CD4-positive, alpha-beta T cell treated with Interleukin-17A for 4 hours (primary cell): ENCODE results near the gene TMEFF2.
"Not testable (repeated sequence)": the region's sequence is repeated elsewhere in the genome, so short reads cannot be mapped to it uniquely, and the experiment has no call there.

Experiments used
- DNase-seq: peaks from one replicate; pipeline ENCODE4 v3.0.0-alpha.2; 2020; ENCODE audit warnings: mixed read lengths

Gene TMEFF2

DNA sequence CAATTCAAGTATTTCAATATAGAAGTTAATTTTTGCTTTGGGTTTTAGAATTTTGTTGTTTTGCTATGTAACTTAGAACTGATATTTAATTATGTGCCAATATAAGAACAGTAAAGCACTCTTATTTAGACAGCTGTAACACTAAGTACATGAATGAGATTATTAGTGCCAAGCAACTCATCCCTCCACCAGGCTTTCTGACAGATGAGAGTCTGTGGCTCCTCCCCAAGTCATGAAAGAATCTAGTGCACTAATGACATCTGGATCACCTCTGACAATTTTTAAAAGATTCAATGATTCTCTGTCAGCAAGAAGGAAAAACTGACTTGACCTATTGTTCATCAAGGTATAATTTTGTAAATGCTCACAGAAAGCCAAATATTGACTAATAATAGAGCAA, 67.8 kb downstream of the TMEFF2 start:
- no peak for DNase-seq

DNA sequence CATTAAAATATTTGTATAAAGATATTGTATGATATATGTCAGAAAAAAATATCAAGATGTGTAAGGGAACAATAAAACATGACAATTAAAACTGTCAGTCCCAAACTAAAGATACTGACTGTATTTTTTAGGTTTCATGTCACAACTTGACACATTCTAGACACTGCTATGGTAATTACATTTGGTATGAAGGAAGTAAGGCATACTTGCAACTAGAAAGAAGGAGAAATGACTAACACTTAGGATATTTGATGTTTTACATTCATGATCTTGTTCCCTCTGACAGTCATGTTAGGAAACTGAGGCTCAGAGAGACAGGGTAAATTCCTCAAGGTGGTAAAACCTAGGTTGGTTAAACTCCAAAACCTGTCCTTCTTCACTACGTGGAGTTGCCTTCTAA, 68.3 kb downstream of the TMEFF2 start:
- DNase-seq = no peak

DNA sequence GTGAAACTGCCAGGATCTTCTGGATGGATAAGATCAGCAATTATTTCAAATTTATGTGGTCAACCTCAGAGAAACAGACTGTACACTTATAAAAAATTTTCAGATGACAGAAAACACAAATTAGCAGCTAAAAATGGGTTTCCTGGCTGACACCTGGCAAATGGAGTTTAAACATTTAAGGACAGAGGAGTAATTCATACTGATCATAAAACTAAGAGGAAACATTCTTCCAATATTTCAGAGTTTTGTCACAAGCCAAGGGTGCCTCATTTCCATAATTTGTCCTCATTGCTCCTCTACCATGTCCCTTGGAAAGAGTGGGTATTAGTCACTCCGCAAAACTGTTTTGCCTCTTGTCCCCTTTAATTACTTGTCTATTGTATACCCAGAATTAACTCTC, 70.2 kb downstream of the TMEFF2 start:
- DNase-seq = no peak

DNA sequence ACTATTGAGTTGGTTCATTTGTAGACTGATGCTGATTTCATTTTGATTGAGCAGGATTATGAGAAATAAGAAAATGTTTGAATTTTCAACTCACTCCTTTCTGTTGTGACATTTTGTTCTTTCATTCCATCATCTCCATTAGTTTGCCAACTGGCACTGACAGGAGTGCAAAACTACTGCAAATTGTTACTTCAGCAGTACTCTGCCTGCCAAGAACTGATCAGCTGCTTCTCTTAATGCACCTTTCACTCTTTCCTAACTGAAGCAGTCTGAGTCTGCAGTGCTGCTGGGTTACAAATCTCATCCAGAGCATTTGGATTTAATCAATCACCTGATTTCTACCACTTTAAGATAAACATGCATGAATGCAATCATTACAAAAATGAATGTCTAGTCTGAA, 70.9 kb downstream of the TMEFF2 start:
- no peak for DNase-seq

DNA sequence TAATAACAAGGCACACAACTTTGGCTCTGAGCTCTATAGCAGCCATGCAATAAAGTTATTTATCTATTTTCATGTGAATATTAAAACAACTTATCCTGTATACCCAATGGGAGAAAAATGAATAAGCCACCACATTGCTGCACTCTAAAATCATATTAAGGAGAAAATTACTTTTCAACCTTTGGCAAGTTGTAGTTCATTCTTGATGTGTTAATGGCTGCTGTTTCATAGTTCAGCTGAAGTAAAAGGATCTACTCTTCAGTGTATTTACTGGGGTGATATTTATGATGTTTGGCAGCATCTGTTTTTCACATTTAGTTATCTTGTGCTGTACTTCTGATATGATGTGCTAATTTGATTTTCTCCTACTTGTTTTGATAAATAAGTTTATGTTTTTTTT, 71.8 kb downstream of the TMEFF2 start:
- no peak for DNase-seq

DNA sequence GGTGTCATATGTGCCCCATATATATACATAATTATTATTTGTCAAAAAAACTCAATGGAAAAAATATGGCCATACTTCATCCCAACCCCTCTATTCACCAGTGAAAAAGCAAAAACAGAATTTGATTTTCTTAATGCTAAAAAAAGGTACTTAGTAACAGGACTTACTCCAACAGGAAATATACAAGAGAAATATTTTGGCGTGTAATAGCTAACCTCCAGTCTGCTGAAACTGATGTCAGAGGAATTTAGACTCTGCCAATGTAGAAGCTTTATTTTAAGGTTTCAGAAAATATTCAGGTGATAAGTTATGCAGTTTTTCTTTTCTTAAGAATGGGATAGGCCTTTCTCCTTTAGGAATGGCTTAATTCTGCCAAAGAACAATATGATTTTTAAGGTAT, 72.6 kb downstream of the TMEFF2 start:
- no peak for DNase-seq

DNA sequence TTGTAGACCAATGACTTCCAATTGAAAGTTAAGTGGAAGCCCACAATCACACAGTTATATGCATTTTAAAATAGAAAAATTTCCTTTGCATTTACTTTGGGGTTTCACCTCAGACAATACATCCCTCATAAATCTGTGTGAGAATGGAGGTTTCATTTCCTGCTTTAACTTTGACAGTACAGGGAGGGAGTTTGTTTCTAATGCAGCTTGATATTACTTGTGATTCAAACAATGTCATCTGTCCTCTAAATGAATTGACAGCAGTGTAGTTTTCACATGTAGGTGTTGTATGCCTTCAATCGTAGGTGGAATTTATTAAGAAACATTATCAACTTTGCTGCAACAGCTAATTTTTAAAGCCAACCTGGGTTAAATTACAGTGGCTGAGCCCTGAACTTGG, 75.2 kb downstream of the TMEFF2 start:
- DNase-seq = no peak

DNA sequence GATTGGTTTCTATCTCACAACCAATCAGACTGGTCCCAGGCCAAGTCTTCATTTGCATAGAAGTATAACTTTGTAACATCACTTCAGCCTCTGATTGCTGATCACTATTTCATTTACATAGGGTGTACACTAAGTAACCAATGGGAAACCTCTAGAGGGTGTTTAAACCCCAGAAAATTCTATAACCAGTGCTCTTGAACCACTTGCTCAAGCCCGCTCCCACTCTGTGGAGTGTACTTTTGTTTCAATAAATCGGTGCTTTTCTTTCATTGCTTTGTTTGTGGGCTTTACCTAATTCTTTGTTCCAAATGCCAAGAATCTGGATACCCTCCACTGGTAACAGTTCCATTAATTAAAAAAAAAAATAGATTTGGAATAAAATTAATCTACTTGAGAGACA, 77.0 kb downstream of the TMEFF2 start:
- DNase-seq = no peak

DNA sequence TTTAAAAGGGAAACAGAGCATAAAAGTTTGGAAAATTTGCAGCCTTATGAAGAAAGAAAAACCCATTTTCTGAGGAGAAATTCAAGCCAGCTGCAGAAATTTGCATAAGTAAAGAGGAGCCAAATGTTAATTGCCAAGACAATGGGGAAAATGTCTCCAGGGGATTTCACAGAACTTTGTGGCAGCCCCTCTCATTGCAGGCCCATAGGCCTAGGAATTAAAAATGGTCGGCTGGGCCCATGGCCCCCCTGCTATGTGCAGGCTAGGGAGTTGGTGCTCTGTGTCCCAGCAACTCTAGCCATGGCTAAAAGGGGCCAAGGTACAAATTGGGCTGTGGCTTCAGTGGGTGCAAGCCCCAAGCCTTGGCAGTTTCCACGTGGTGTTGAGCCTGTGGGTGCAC, 83.2 kb downstream of the TMEFF2 start:
- not testable (repeated sequence) for DNase-seq

DNA sequence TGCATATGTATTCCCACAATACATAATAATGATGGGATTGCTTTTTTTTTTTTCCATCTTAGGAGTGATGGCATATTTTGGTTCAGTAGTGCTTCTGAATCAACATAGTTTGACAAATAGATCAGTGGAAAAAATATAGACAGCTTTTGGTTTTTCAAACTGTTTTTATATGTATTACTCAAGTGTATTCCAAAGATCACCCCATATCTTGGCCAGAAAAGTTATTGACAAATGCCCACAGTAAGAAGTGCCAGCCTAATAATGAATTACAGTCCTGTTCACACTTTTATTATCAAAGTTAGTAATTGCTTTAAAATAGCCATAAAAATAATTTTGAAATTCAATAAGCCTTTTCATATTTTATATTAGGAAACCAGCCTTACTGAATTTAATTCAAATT, 95.0 kb downstream of the TMEFF2 start:
- no peak for DNase-seq

DNA sequence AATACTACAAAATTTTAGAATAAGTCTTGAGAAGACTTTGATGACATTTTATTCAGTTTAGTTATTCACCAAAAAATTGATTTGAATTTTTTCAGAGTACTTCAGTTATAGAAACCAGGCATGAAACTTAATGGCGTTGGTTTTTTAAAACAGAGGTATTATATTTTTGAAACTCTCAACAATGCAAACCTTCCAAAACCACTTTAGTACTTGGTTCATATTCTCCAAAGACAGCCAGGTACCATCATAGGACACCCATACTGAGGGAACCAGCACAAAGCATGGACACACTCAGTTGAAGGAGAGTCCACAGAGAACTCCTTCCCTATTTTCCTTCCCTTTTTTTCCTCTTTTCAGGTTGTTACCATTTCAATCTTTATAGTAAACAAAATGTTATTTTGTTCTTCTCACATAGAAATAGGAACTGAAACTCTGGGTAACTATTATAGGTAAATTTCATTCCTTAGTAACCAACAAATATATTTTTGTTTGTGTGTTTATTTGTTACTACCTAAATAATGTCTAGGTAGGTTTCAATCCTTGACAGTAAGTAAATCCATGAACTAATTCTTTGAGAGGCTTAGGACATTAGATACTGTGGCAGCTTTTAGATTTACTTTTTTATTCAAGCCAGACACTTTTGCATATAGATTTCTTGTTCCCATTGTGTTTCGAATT, 95.8 kb downstream of the TMEFF2 start:
- DNase-seq = no peak

DNA sequence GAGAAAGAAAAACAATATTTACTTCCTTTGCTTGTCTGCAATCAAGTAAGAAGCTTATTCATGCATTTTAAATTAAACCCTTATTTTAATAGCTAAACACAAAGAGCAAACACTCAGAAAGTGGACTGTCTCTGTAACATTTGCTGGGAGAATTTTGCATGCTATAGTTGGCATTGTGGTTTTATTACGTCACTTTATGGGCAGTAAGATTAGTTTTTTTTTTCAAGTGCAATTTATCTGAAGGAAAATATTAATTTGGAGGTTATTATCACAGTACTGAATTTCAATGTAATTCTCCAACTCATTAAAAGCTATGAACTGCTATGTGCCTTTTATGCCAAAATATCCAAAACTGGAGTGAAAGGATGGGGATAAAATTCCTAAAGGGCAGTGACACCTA, 103.3 kb downstream of the TMEFF2 start:
- DNase-seq = no peak

DNA sequence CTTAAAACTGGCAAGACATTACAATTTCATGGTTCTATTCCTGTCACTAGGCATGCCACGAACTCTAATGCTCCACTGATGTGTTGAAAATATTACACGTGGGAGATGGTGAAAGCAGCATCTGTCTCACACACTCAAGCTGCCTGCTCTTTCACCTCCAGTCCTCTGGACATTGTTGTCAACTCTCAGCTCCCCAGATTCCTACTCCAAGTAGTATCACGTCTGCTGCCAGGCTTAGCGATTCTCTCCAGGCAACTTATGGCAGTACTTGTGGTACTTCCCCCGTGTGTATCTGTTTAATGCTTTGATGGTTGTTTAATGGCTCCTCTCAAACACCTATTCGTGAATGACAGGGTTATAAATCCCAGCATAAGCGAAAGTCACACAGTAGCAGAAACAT, 103.8 kb downstream of the TMEFF2 start:
- DNase-seq = no peak

DNA sequence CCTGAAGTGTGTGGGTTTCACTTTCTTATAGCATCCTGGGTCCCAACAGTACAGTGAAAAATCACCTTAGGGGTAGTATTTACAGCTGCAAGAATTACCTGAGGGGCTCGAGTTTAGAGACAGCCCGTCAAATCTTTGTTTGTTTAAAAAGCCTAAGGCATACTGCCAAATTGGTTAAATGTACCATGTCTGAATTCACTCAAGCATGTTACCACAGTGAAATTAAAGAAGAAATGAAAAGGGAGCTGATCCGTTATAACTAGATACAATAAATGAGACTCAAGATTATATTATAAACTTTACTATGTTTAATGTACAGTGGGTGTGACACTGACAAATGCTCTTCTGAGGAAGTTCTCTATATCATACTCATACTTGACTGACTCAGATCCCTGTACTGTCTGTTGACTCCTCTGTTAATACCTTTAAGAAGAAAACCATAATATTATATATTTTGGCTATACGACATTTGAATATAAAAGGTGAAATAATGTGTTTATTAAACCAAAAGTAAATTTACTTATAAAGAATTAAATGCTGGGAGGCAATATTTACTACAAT, 107.3 kb downstream of the TMEFF2 start:
- no peak for DNase-seq

DNA sequence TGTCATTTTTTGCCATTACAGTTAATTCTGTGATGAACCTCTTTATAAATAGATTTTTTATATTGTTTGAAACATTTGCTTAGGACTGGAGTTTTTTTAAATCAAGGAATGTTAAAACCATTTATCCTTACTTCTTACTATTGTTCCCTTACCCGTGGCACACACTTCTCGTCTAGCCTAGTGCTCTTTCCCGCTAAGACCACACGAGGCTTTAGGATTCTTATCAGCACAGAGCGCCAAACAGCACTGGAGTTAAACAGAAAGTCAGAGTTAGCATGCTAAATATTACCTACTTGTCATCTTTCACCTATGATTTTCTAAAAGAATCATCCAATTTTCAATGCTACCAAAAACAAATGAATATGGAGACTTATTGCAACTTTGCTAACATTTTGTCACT, 112.6 kb downstream of the TMEFF2 start:
- no peak for DNase-seq

DNA sequence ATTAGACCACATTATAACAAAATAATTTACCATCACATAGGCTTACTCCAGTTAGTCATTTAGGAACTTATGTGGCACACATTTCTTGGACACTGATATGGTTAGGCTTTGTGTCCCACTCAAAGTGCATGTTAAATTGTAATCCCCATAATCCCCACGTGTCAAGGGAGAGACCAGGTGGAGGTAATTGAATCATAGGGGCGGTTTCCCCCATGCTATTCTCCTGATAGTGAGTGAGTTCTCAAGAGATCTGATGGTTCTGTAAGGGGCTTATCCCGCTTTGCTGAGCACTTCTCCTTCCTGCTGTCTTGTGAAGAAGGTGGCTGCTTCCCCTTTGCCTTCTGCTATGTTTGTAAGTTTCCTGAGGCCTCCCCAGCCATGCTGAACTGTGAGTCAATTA, 114.6 kb downstream of the TMEFF2 start:
- not testable (repeated sequence) for DNase-seq

DNA sequence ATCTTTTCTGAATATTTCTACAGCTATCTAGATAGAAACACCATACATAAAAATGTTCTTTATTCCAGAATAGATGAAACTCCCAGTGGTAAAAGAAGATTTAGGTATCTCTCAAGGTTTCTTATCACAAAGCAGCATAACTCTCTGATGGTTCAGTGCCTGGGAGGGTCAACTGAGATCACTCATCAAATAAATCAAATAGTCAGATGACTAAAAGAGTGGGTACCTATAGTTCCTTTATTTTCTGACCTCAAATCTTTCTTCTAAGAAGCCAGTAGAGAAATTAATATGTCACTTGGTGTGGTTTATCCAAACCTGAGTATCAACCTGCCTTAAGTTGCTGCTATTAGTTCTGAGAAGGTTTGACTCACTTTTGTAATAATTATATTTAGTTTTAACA, 120.9 kb downstream of the TMEFF2 start:
- DNase-seq = no peak

DNA sequence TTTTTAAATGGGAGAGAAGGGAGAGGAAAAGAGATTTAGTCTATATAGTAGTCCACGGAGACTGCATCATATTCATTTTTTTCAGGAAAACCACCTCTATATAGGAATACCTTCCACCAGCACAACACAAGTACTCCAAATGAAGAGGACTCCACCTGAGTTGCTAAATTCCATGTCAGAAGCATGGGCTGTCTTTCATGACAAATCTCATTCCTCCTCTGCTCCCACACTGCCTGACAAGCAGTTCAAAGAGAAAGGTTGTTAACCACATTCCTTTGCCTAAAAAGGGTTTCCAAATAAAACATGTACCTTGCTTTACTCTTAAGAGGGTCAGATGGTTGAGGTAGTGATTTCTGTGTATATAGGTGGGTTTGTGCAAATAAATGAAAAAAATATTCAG, 122.0 kb downstream of the TMEFF2 start:
- no peak for DNase-seq

DNA sequence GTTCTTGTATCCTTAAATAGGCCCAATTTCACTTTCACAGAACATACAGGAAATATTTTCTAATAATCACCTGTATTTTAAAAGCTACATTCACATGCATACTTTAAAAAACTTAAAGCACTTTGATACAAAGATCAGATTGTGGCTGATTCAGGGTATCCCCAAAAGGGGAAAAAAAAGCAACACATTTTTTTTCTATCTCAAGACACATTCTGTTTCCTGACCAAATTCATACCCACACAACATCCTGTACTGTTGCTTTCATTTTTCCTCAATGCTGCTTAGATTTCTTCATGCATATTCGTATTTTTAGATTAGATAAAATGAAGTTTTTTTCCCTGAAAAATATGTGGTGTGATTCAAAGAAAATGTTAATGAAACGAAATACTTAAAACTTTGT, 122.5 kb downstream of the TMEFF2 start:
- DNase-seq = no peak

DNA sequence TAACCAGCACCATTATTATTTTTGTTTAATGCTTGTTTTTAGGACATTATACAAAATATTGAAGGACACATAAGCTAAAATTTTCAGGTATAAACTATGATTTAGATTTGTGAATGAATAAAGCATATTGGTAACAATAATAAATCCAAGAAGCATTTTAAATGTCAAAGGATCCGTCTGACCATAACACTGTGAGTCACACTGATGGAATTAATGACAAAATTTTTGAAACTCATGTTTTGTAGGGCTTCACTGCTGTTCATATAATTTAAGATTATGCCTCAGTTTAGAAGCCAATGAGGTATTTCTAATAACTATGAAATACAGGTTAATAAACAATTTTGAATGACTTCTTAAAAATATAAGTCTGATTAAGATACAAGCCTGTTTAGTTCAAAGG, 124.6 kb downstream of the TMEFF2 start:
- DNase-seq = no peak

DNA sequence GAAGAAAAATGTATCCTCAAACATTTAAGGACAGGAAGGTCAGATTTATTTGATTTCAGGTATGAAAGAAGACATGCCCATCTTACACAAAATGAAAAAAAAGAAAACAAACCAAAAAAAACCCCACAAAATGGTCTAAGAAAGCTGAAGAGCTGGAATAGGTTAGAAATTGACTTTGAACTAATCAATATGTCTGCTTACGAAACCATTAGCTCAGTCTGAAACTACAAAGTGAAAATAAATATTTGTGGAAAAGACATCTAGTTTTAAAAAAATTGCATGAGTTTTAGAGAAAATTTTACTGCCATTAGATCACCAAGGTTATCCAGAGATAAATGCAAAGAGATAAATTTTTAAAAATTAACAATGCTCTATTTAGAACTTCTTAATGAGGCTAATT, 125.3 kb downstream of the TMEFF2 start:
- no peak for DNase-seq

DNA sequence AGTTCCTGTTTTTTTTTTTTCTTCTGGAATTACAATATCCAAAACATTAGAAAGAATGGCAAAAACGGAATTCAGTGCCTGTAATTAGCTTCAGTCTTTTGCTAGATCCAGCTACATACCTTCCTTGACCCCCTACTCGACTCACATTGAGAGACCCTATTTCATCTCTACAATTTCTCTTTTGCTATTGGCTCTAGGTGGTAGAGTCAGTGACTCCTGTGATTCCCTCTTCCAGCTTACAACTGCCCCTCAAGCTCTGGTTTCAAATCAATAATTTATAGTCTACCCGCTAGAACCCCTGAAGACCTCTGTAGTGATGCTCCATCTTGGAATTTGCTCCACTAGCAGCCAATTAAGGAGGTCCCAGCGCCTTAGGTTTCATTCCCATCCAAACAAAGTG, 125.8 kb downstream of the TMEFF2 start:
- no peak for DNase-seq

DNA sequence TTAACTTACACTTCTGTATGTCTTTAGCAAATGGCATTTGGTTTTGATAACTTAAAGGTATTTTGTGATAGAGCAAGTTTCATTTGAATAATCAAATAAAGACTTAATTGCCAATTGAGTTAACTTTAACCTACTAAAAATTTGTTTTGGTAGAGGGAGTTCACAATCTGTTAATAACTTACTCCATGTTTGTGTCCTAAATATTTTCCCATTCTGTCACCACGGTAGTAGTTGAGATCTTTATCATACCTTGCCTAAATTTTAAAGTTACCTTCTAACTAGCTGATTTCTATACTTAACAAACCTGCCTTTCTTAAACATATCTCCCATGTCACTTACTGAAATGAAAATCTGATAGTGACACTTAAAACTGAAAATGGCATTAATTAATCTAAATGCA, 127.1 kb downstream of the TMEFF2 start:
- DNase-seq = no peak

DNA sequence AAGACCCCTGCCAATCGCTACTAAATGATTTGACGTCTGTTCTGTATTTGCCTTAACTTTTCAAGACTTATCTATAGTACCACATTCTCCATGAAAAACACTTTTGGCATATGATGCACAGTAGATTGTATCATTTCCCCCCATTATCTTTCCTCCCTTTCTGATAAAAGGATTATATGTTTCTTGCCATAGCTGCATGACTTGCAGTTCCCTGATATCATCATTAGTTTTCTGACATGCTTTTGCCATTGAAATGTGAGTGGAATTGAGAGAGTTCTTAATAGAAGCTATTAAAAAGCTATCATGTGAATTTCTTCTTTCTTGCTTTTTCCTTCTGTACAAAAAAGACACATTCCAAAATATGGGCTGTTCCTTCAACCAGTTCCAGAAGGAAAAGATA, 130.3 kb downstream of the TMEFF2 start:
- DNase-seq = no peak

DNA sequence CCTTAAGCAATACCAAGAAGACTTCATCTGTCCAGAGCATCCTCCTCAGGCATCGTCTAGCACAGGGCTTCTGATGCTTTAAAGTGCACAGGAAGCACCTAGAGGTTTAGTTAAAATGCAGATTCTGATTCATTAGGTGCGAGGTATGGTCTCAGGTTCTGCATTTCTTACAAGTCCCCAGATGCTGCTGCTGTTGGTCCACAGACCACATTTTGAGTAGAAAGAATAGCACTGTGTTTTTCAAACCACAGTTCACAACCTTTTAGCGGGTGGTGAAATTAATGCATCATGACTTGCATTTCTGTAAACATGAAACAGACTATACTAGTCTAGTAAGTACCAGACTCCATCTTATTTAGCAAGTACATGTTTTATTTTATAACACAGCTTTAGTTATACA, 134.6 kb downstream of the TMEFF2 start:
- no peak for DNase-seq
